Stimulated activated CD8-positive, alpha-beta memory T cell treated with anti-CD3 and anti-CD28 coated beads, Interleukin-15, amount 100 ng/mL, for 24 hours (primary cell): Measurements from ENCODE around the gene TENM3.

ENCODE experiments used
- DNase-seq: peaks from one replicate; pipeline ENCODE4 v3.0.0-alpha.2; 2020; ENCODE audit warnings: low read depth

TENM3 gene

DNA sequence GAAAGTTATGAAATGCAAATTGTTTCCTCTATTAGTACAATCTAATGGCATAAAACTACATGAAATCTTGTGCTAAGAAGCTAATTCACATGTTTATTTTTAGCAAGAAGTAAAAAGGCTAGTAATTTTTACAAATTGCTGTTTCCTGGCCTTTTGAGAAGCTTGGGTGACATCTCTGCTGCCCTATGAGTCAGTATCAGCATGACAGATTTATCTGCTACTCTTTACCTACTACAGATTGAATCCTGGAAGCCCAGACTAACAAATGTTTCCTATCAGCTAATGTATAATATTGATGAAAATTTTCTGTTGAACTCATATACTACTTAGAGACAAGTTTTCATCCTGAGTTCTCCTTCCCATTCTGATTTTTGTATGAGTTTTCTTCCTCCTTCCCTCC lies 441.6 kb downstream of the TENM3 start:
- no peak for DNase-seq

DNA sequence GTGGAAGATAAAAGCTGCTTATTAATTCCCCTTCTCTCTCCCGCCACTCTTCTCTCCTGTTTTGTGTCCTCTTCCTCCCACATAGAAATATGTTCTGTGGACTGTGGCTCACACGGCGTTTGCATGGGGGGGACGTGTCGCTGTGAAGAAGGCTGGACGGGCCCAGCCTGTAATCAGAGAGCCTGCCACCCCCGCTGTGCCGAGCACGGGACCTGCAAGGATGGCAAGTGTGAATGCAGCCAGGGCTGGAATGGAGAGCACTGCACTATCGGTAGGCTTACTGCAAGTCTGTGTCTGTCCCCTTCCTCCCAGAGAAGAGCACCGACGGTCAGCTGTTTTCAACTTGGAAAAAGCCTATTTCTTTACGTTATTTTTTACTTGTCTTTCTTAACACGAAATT lies 444.9 kb downstream of the TENM3 start:
- DNase-seq = no peak

DNA sequence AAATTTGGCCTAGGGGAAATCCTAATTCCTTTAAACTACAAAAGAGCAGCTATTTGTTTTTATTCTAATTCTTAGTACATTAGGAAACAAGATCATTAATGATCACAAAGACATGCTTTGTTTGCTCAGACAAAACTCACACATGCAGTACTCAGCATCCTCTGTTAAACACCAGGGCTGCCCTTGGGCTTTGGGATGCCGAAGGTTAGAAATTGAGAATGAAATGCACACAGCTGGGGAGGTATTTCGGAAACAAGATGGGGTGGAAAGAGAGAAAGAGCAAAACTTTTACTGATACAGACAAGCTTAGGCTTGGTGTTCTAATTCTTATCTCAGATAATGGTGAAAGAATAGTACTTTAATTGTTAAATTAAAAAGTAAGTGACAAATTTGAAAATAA lies 451.3 kb downstream of the TENM3 start:
- no peak for DNase-seq

DNA sequence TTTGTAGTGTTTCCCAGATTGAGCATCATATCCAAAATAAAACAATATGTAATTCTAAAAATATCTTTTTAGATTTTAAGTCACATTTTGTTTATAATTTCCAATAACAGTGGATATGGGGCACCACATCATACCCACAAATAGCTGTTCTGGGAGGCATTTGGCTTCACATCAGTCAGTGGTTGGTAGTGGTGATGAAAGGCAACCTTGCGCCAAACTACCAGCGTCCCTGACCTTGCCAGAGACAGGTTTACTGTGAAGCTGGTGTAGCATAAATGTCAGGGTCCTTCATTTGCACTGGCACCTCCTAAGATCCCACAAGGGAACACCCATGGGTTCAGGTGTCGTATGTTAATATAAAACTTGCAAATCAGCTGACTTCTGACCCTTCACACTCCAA lies 451.8 kb downstream of the TENM3 start:
- DNase-seq = no peak

DNA sequence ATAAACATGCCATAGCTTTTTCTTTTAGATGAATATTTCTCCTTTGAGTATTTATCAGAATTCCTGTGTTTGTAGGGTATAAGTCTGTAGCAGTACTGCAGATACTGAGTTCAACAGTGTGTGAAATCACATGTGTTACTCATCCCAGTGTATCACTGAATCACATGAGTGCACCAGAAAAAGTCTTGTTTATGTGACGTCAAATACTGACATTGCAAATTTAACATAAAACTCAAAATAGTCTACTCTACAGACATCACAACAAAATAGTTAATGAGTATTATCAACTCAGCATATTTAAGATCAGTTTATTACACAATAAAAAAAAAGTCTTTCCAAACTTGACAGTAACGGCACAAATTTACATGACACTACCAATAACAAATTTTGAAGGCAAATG lies 452.6 kb downstream of the TENM3 start:
- DNase-seq = no peak

DNA sequence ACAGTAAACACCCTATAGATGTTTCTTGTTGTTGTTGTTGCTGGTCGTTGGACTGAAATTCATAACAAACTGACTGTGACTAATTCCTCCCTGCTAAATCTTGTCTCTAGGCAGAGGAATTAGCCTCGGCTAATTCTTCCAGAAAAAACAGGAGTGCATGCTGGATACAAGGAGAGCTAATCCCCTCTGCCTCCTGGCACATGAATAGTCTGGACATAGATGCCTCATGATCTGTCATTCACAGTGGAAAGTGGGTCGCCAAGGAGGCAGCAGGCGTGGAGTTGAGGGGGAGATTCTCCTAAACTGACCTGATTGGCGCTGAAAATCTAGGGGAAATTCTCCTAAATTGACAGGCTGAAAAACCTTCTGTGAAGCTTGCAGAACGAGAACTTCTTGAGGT lies 453.9 kb downstream of the TENM3 start:
- no peak for DNase-seq

DNA sequence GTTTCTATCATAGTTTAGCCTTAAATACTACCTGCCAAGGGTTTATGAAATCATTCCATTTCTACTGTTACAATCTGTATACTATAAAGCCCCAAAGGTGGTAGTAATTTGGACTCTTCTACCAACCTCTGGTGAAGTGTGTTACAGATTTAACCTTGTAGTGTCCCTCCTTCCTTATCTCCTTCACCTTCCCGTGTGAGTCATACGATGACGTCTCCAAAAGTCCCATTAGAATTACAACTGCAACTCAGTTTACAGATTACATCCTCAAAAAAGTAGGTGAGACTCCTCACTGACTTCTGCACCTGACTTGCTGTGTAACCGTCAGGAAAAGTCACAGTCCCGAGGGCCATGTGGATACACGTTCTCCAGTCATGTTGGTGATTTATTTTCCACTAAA lies 455.0 kb downstream of the TENM3 start:
- no peak for DNase-seq

DNA sequence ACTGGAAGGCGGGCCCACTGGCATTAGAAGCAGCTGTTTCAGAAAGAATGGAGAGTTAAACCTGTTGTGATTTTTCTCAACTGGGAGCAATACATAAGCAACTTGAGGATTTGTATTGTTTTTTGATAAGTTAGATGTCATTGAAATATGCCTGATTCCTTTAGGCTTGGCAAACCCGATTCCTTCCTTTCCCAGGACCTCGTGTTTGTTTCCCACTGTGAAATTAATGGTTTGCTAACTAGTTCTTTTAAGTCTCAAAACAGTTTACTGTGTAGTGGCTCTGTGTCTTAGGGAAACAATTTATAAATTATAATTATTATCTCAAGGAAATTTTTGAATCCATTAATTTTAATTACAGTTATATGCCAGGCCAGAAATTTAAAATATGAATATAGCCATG lies 456.0 kb downstream of the TENM3 start:
- DNase-seq = no peak

DNA sequence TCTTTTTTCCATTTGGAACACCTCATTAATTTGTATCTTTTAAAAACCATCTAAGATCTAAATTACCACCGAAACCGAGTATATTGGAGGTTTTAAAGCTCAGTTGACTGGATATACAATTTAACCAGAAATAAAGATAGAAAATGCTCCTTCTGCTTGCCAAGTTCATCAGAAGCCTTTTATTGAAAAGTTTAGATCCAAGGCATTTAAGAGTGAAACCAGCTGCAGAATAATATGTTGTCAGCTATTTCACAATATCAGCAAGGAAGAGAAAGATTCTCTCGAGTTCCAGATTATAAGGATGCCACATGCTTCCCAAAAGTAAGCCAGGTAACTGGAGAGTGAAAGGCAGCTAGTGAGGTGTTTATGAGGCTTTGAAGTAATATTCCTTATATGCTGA lies 456.6 kb downstream of the TENM3 start:
- DNase-seq = no peak

DNA sequence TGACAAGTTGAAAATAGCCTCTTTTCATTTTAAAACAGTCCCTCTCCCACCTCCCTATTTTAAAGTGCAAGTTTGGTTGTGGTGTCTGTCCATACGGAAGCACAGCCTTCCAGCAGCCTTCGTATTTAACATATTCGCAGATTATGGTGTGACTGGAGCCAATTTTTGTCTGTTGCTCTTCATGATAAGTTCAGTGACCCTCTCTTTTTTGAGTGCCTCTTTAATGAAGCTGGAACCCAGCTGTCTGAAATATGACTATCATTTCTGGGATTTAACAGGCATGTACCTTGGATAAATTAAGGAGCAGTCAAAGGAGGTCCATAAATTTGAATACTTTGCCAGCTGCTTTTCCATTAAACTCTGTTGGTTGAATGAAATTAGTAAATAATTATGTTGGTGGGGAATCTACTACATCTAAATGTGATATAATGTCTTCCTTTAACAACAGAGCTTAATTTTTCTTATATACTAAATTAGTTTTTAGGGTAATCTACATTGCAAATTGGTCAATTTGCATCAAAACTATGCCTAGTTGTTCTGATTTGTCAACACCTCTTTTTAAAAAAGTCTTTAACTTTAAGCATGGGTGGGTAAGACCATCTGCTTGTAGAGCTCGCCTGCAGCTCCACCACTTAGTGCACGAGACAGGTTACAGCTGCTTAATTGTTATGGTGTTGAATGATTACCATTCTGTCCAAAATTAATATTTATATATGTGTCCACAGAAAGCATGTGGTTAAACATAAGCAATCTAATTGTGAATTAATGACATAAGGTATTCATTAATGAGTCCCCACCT lies 457.4 kb downstream of the TENM3 start:
- no peak for DNase-seq

DNA sequence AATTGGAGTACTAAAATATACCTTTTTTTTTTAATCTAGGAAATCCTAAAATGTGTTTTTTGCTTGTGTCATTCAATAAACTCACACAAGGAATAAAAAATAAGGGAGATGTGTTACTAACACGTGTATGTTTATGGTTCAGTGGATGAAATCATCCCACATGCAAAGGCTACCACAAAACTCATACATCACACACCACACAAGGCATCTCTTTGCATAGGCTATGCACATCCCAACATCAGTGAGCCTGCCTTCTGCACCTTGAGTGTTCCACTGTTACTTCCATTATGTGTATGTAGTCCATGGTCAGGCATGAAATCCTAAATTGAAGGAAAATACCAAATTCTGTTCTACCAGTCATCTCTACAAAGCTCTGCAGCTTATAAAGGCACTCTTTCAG lies 460.9 kb downstream of the TENM3 start:
- no peak for DNase-seq

DNA sequence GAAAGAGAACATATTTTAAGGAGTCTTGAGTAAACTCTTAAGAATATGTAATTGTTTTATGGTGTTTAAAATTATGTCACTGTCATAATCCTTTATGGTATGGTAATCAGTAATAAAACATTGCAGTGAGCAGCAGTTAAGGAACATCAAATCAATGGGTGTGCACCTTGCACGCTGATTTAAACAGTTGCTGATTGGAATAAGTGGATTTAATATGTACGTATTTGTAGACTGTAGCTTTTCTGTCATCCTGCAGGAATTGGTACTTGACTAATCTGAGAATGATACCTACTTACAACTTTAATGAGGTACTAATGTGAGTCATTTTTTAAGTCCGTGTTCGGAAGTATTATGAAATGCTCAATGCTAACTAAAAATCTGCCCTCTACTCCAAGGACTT lies 461.7 kb downstream of the TENM3 start:
- no peak for DNase-seq

DNA sequence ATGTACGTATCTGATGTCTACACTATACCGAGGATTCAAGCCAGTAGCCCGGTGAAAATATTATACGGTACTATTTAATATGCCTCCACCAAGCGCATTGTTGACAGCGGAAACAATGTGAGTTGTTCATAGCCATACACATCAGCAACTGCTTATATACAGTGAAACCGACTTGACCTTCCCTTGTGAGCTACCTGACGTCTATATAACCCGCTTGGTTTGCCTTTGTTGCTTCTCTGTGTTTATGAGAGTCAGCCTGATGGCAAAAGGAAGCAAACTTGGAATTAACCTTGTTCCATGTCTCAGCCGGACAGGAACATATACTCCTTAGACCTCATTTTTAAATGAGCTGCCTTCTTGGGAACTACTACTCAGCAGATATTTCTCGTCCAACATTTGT lies 462.2 kb downstream of the TENM3 start:
- no peak for DNase-seq

DNA sequence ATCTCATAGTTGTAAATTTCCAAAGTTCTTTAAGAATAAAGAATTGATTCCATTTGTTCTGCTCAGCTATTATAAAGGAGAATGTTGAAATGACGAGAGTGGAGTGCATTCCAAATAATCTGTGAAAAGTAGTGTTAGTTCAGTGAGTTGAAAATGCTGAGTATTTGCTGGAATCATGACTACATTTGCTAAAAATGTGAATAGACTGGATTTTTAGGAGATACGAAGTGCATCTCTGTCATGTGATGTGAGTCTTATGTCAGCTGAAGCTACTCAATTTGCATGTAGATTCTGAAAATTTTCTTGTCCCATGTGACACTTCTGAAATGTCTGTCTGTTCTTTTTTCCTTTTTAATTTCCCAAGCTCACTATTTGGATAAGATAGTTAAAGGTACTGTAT lies 468.0 kb downstream of the TENM3 start:
- no peak for DNase-seq

DNA sequence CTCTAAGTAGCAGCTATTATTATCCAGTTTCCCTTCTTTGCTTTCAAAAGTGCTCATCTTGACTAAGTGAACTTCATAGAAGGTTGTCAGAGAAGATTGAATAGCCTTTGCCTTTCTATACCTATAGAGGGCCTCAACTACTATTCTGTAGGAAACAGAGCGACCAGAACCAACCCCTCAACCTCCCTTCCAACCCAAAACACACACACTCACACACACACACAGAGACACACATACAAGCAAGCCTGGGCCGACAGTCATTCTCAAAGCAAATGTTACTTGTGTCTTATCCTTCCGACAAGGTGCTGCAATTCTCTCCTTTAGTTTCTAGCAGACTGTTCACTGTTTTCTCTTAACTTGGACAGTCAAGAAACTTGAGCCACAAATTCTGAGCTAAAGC lies 472.3 kb downstream of the TENM3 start:
- DNase-seq = no peak

DNA sequence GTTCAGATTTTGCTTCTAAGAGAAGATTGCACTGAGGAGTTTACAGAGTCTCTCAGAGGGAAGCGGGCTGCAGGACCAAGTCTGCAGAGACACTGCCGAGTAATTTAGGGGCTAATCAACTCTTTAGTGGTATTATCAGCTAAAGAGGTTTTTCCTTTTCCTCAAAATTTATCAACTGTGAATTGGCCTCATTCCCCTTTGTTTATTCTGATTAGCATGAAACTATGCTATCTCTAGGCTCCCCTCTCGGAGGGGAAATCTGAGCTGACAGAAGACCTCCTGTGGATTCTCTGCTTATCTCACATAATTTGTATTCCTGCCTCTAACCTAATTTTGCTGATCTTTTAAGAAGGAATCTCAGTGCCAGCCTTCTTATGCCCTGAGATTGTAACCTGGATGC lies 473.0 kb downstream of the TENM3 start:
- DNase-seq = no peak

DNA sequence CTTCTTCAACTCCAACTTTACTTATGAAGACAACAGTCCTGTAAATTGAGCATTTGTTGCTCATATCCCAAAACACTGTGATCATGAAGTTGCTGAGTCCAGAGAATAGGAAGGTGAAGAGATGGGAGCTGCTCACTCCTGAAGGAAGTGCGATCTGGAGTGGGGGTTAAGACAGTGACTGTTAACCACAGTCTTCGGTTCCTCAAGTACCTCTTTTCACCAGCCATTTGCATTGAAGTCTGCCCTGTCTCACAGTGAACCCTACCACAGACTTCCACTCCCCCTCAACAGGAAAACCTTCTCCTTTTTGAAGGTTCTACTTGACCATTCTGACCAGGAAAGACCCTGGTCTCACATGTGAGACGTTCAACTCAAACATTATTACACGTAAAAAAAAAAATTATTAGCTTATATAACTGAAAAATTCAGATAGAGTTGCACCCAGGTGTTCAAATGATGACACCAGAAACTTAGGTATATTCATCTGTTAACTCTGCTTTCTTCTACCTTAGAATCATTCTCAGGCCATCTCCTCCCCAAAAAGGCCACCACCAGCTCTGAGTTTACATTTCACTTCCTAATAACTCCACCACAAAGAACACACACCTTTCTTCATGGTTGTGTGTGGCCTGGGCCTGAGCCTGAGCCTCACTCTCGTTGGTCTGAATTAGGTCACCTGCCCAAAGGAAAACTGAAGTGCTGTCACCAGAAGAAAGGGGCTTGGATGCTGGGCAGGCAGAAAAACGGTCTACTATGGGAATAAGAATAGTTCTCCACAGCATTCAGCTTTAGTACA lies 474.8 kb downstream of the TENM3 start:
- DNase-seq = no peak

DNA sequence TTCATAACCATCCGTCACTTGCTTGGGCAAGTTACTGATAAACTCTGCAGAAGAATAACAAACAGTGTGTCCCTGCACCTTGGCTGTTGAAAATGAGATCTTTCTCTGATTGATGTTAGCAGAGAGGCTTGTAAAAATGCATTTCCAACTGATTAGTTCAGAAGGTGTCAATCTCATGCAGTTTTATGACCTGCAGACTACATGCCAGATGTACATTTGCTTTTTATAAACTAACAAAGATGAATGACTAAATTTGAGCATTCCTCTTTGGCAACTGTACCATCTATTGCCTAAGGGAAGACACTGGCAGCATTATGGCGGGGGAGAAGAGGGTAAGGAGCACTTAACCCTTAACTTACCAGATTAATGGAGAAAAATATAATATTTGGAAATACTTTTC lies 481.2 kb downstream of the TENM3 start:
- no peak for DNase-seq

DNA sequence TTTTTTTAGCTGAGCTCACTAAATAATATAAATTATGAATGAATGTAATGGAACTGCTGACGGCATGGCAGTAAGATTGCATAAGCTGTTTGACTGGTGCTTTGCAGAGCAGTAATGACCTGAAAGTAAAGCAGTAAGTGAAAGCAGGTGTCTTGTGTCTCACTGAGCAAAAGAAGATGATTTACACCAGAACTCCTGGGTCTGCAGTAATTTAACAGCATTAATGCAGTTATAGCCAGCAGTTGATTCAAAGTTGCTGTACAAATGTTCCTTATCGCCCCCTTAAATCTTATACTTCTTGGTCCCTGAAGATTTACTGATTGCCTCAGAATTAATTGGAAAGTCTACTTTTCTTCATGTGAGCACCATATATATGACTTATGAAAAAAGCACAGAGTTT lies 486.3 kb downstream of the TENM3 start:
- DNase-seq = no peak

DNA sequence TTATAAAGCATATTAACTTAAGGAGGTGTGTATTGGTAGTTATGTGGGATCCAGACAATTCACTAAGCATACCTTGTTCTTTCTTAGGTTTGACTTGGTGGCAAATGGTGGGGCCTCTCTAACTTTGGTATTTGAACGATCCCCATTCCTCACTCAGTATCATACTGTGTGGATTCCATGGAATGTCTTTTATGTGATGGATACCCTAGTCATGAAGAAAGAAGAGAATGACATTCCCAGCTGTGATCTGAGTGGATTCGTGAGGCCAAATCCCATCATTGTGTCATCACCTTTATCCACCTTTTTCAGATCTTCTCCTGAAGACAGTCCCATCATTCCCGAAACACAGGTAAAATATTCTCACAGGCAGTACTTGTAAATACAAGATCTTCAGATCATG lies 487.6 kb downstream of the TENM3 start:
- DNase-seq = no peak

DNA sequence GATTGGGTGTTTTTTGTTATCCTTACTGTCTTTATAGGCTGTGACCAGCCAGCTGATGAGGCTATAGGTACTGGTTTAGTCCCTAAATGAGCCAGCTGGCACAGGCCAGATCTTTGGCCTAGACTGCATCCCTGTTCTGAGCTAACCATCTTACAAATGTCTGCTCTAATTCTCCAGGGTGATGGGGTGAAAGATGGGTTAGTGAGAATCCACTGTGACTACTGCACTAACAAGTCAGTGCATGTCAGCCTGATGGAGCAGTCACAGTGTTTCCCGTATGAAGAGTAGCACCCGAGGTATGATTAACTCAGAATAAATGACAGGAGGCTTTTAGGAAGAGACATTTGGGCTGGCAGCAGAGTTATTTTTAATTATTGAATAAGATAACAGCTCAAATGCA lies 493.0 kb downstream of the TENM3 start:
- no peak for DNase-seq

DNA sequence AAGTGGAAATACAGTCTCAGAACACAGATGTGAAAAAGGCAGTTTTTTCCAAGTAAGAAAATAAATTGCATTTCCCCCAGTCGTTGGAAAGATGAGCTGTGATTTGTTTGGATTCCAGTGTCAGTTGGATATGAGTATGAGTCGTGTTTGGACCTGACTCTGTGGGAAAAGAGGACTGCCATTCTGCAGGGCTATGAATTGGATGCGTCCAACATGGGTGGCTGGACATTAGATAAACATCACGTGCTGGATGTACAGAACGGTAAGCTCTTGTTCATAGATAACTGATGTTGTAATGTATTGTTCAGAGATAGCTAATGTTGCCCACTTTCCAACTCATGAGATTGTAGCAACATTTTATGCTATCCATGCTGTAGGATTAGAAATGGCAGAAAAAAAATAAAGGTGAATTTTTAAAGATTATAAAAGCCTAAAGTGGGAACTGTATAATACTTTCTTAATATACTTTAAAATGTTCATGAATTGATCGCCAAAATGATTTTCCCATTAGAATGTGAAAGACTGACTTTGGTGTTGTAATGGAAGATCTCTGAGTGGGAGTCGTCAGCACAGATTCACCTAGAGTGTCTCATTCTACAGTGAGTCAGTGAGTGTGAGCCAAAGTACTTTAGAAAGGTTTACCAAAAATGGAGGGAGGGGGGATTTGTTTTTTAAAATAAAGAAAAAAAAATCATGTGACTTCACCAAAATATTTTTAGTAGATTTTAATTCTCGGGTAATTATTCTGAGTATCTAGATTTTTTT lies 495.3 kb downstream of the TENM3 start:
- DNase-seq = no peak

DNA sequence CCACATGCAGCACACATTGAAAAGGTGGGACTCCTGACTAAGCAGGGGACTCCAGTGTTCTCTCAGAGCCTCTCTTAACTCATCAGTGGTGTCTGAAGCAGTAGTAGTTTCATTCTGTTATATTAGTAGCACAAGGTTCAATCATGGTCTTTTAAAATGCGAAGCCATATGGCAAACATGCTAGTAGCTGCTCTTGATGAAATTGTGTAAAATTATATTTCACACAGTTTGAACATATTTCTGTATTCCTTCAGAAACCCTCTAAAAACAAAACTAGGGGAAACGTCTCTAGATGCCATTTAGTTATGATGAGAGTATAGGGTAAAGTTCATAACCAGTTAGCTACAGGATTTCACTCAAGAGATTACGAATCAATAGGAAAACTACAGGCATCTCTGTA lies 497.1 kb downstream of the TENM3 start:
- DNase-seq = no peak
